ENCODE data around the gene CAMSAP2.

The CAMSAP2 gene

GRCh38 chr1:200738327-200738948, at the start of gene CAMSAP2:
Gene CAMSAP2, plus strand, starts transcription at chr1:200738893. Its CDS starts 935 bp downstream, at chr1:200739828.
- DNase-seq: peak; percentile 95

- no peak for DNase-seq
These were observed 46.4 kb upstream of the CAMSAP2 start for GRCh38 chr1:200692316-200692715.

- no peak for DNase-seq
These were observed 45.4 kb upstream of the CAMSAP2 start for GRCh38 chr1:200693327-200693726.

GRCh38 chr1:200694738-200695137, 44.0 kb upstream of the CAMSAP2 start:
- DNase-seq: no peak

- no peak for DNase-seq
These were observed 38.8 kb upstream of the CAMSAP2 start for GRCh38 chr1:200699871-200700270.

GRCh38 chr1:200704986-200705500, 33.6 kb upstream of the CAMSAP2 start:
- no peak for DNase-seq

- no peak for DNase-seq
These were observed 32.4 kb upstream of the CAMSAP2 start for GRCh38 chr1:200706111-200706814.

GRCh38 chr1:200707116-200707515, 31.6 kb upstream of the CAMSAP2 start:
- no peak for DNase-seq

GRCh38 chr1:200708161-200708560, 30.5 kb upstream of the CAMSAP2 start:
- no peak for DNase-seq

- no peak for DNase-seq
These were observed 29.9 kb upstream of the CAMSAP2 start for GRCh38 chr1:200708769-200709168.

GRCh38 chr1:200710166-200710565, 28.5 kb upstream of the CAMSAP2 start:
- no peak for DNase-seq

GRCh38 chr1:200714504-200715187, 24.0 kb upstream of the CAMSAP2 start:
- no peak for DNase-seq

GRCh38 chr1:200720199-200720598, 18.5 kb upstream of the CAMSAP2 start:
- DNase-seq: no peak

- no peak for DNase-seq
These were observed 14.6 kb upstream of the CAMSAP2 start for GRCh38 chr1:200724064-200724463.

- DNase-seq: no peak
These were observed 11.4 kb upstream of the CAMSAP2 start for GRCh38 chr1:200727257-200727656.

GRCh38 chr1:200729863-200730262, 8.8 kb upstream of the CAMSAP2 start:
- no peak for DNase-seq

GRCh38 chr1:200731654-200732332, 6.9 kb upstream of the CAMSAP2 start:
- no peak for DNase-seq

- no peak for DNase-seq
These were observed 6.3 kb upstream of the CAMSAP2 start for GRCh38 chr1:200732438-200732837.

GRCh38 chr1:200733907-200734306, 4.8 kb upstream of the CAMSAP2 start:
- DNase-seq: no peak

GRCh38 chr1:200737647-200738291, 924 bp upstream of the CAMSAP2 start:
- DNase-seq: no peak

GRCh38 chr1:200738949-200739651, 407 bp downstream of the CAMSAP2 start:
- DNase-seq: peak; percentile 89

All from left hindlimb (tissue), 1 donor.